ENCODE data around the gene PLPPR5. TPM values are rescaled to one million over a fixed set of nuclear protein-coding genes. Genes with fewer than 3 reads are reported as not detected.

PLPPR5 gene
- total and polyA plus RNA-seq, 2 experiments from 2014 or later, result 0.17 TPM; not detected in 1

DNA sequence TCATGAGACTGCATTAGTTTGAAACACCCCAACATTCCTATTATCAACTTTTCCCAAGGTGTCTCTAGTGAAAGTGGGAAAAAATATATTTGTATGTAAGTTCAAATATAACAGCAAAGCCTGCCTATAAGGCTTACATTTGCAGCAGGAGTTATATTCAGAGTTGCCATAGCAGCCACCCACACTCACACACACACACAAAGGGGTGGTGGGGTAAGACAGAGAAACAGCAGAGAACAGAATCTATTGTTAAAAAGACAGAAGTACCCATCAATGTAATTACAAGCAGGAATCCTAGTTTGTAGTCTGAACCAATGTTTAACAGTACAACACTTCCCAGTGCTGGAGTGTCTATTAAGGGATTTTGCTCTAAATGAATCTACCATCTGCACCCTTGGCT lies 55.0 kb downstream of the PLPPR5 start:
- DNase-seq (ENCODE audit: low spot score), result no peak
- Histone ChIP-seq H3K27me3 (no peaks in the 10 kb centered on the region), H3K79me2 (no peaks in the 10 kb centered on the region), H3K9me2 (replicated peaks; ENCODE audit: insufficient read depth) (no peaks in the 10 kb centered on the region), H3K4me2 (no peak overlapping the region), H3K27ac (no peak overlapping the region), H2AFZ (no peak overlapping the region), H3K4me3 (no peak overlapping the region), H4K20me1 (ENCODE audit: insufficient read depth, poor library complexity, severe bottlenecking) (no peaks in the 10 kb centered on the region), H3K4me1 (ENCODE audit: insufficient read depth) (no peaks in the 10 kb centered on the region), H3K36me3 (replicated peaks; ENCODE audit: insufficient read depth, low read depth) (no peaks in the 10 kb centered on the region), H3K9me3 (ENCODE audit: low read depth) (no peaks in the 10 kb centered on the region)
- TF ChIP-seq EZH2phosphoT487 (IDR thresholded peaks at IDR 0.05; ENCODE audit: low read depth, severe bottlenecking, unreplicated experiment), result no peak
- TF ChIP-seq CTCF (IDR thresholded peaks at IDR 0.05; ENCODE audit: poor library complexity), result no peak
- no peak for TF ChIP-seq EZH2 (IDR thresholded peaks at IDR 0.05; ENCODE audit: borderline replicate concordance)

GRCh38 chr1:98949166-98949565 lies 55.5 kb downstream of the PLPPR5 start:
- Histone ChIP-seq H3K27ac (no peak overlapping the region), H4K20me1 (ENCODE audit: insufficient read depth, poor library complexity, severe bottlenecking) (no peaks in the 10 kb centered on the region), H3K9me3 (ENCODE audit: low read depth) (no peaks in the 10 kb centered on the region), H3K4me2 (no peak overlapping the region), H3K27me3 (no peaks in the 10 kb centered on the region), H3K4me1 (ENCODE audit: insufficient read depth) (no peaks in the 10 kb centered on the region), H3K4me3 (no peak overlapping the region), H3K9me2 (replicated peaks; ENCODE audit: insufficient read depth) (no peaks in the 10 kb centered on the region), H2AFZ (no peak overlapping the region), H3K79me2 (no peaks in the 10 kb centered on the region), H3K36me3 (replicated peaks; ENCODE audit: insufficient read depth, low read depth) (no peaks in the 10 kb centered on the region)
- WGBS (ENCODE audit: low lambda C conversion rate, missing lambda C conversion rate), result 58% methylated on average over 2 of the region's 2 CpGs
- TF ChIP-seq EZH2 (IDR thresholded peaks at IDR 0.05; ENCODE audit: borderline replicate concordance) (no peak), CTCF (IDR thresholded peaks at IDR 0.05; ENCODE audit: poor library complexity) (no peak), EZH2phosphoT487 (IDR thresholded peaks at IDR 0.05; ENCODE audit: low read depth, severe bottlenecking, unreplicated experiment) (no peak)
- no peak for DNase-seq (ENCODE audit: low spot score)

DNA sequence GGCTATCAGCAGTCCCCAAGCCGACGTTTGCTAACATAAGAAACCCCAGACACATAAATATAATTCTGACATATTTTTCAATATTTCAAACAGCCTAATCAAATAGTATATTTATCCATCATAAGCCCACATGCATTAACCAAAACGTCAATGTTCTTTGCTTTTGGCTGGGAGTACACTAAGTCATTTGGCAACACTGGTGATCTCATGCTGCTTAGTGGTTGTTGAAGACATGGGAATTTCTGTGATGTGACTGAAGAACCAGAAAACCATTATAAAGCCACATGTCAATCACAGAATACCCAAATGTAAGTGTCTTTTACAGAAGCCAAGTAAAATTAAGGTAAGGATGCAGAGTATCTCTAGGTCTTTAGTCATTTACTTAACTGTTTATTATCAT lies 57.6 kb downstream of the PLPPR5 start:
- H3K36me3 ChIP-seq (replicated peaks; ENCODE audit: insufficient read depth, low read depth), result no peaks in the 10 kb centered on the region
- no peaks in the 10 kb centered on the region for H3K4me1 ChIP-seq (ENCODE audit: insufficient read depth)
- no peaks in the 10 kb centered on the region for H3K27me3 ChIP-seq
- no peak overlapping the region for H3K4me3 ChIP-seq
- no peaks in the 10 kb centered on the region for H3K9me2 ChIP-seq (replicated peaks; ENCODE audit: insufficient read depth)
- no peak overlapping the region for H2AFZ ChIP-seq
- no peak overlapping the region for H3K4me2 ChIP-seq
- H3K79me2 ChIP-seq, result no peaks in the 10 kb centered on the region
- H4K20me1 ChIP-seq (ENCODE audit: insufficient read depth, poor library complexity, severe bottlenecking), result no peaks in the 10 kb centered on the region
- DNase-seq (ENCODE audit: low spot score), result no peak
- H3K9me3 ChIP-seq (ENCODE audit: low read depth), result no peaks in the 10 kb centered on the region
- no peak overlapping the region for H3K27ac ChIP-seq
- 91% methylated on average over 3 of the region's 3 CpGs for WGBS (ENCODE audit: low lambda C conversion rate, missing lambda C conversion rate)
- TF ChIP-seq EZH2phosphoT487 (IDR thresholded peaks at IDR 0.05; ENCODE audit: low read depth, severe bottlenecking, unreplicated experiment) (no peak), EZH2 (IDR thresholded peaks at IDR 0.05; ENCODE audit: borderline replicate concordance) (no peak), CTCF (IDR thresholded peaks at IDR 0.05; ENCODE audit: poor library complexity) (no peak)

DNA sequence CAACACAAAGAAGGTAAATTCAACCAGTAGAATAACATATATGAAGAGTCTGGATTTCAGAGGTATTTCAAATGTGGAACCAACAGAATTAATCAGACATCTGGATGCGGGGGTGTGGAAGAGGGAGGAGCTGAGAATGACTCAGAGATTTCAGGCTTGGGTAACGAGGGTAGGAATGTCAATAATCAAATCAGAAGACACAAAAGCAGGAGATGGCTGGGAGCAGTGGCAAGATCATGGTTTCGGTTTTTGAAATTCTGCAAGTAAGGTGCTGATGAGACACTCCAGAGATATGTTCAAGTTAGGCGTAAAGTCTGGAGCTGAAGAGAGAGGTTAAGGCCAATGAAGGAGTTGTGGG lies 64.0 kb downstream of the PLPPR5 start:
- no peaks in the 10 kb centered on the region for H3K27me3 ChIP-seq
- no peak overlapping the region for H3K4me3 ChIP-seq
- H3K4me1 ChIP-seq (ENCODE audit: insufficient read depth), result no peaks in the 10 kb centered on the region
- H4K20me1 ChIP-seq (ENCODE audit: insufficient read depth, poor library complexity, severe bottlenecking), result no peaks in the 10 kb centered on the region
- H3K79me2 ChIP-seq, result no peaks in the 10 kb centered on the region
- TF ChIP-seq CTCF (IDR thresholded peaks at IDR 0.05; ENCODE audit: poor library complexity) (no peak), EZH2phosphoT487 (IDR thresholded peaks at IDR 0.05; ENCODE audit: low read depth, severe bottlenecking, unreplicated experiment) (no peak), EZH2 (IDR thresholded peaks at IDR 0.05; ENCODE audit: borderline replicate concordance) (no peak)
- no peaks in the 10 kb centered on the region for H3K9me2 ChIP-seq (replicated peaks; ENCODE audit: insufficient read depth)
- DNase-seq (ENCODE audit: low spot score), result no peak
- WGBS (ENCODE audit: low lambda C conversion rate, missing lambda C conversion rate), result 78% methylated on average over 4 of the region's 4 CpGs
- no peak overlapping the region for H3K27ac ChIP-seq
- H3K4me2 ChIP-seq, result no peak overlapping the region
- H3K36me3 ChIP-seq (replicated peaks; ENCODE audit: insufficient read depth, low read depth), result no peaks in the 10 kb centered on the region
- H3K9me3 ChIP-seq (ENCODE audit: low read depth), result no peaks in the 10 kb centered on the region
- no peak overlapping the region for H2AFZ ChIP-seq
